DMS114 treated with DMSO at 0.1 percent for 48 hours (cell line): Measurements from ENCODE around the gene CORO2B.

Experiments used
- DNase-seq: peaks from one replicate; lab custom pipeline; 2025; ENCODE audit not compliant: unreplicated experiment; lab: John Stamatoyannopoulos, UW

CORO2B gene

DNA sequence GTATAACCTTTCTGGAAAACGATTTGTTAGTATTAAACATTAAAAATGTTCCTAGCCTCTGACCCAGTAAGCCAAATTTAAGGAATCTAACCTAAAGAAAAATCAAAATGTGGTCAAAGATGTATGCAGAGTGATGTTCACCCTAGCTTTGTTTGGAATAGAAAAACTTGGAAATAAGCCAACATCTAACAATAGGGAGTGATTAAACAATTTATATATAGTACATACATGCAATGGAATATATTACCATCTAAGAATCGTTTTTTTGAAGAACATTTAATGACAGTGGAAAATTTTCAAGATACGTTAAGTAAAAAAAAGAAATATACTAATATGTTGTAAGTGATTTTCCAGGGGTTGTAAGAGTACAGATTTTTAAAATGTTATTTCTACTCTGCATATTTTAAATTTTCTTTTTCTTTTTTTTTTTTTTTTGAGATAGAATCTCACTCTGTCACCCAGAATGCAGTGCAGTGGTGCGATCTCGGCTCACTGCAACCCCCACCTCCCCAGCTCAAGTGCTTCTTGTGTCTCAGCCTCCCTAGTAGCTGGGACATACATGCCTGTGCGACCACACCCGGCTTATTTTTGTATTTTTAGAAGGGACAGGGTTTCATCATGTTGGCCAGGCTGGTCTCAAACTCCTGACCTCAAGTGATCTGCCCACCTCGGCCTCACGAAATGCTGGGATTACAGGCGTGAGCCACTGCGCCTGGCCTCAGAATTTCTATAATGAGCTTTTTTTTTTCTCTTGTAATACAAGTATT lies 187.0 kb downstream of the CORO2B start:
- no peak for DNase-seq

GRCh38 chr15:68767833-68768232 lies 189.0 kb downstream of the CORO2B start:
- DNase-seq = no peak

DNA sequence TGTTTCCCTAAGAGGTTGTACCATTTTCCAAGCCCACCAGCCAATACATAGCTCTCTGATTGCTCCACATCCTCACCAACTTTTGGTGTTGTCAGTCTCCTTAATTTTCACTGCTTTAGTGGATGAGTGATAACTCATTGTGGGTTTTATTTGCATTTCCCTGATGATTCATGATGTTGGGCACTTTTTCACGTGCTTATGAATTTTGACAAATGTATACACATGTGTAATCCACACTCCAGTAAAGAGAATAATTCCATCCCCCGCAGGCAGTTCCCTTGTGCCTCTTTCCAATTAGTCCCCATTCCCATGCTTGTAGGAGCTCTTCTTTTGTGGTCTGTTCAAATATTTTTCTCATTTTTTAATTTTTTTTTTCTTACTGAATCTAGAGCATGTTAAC lies 189.5 kb downstream of the CORO2B start:
- DNase-seq = no peak

DNA sequence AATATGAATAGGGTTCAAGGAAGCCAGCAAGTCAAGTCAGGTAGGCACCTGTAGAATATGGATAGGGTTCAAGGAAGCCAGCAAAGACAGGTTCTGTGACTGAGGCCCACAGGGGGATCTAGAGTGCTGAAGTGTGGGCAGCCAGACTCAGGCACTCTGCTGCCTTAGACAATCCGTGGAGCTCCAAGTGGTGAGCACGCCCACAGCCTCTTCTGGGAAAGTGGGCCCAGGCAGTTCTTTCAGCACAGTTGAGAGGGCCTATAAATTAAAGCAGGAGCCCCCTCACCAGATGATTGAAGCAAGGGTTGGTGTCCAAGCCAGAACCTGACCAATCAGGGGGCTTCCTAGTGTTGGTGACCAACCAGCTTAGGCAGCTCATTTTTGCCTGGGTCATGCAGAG lies 190.9 kb downstream of the CORO2B start:
- no peak for DNase-seq

DNA sequence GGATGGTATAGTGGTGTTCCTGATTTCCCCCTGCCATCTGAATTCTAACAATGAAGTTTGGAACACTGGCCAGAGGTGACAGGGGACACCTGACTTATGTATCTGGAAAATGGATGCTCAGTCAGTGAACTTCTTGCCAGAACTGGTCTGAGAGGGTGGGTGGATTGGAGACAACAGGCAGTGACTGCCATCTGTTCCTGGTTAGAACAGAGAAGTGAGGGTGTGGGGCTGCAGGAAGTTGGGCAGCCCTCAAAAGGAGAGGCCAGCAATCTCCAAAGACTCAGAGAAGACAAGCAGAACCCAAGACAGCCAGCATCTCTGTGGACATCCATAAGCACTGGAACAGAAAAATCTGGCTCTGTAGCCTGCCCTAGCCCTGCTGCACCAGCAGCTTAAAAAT lies 191.4 kb downstream of the CORO2B start:
- no peak for DNase-seq

DNA sequence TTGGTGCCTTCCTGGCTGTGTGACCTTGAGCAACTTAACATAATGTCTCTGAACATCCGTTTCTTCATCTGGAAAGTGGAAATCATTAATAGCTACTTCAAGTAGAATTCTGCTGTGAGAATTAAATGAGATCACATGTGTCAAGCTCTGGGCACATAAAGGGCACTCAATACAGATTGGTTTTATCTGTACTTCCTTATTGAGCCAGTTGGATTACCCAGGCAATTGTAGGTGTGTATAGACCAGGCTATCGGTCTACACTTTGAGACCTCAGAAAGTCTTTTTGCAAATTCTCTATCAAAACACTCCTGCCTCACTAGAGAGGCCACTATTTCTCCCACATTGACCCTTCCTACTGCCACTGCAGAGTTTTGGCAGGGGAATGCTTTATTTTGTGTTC lies 194.2 kb downstream of the CORO2B start:
- no peak for DNase-seq

DNA sequence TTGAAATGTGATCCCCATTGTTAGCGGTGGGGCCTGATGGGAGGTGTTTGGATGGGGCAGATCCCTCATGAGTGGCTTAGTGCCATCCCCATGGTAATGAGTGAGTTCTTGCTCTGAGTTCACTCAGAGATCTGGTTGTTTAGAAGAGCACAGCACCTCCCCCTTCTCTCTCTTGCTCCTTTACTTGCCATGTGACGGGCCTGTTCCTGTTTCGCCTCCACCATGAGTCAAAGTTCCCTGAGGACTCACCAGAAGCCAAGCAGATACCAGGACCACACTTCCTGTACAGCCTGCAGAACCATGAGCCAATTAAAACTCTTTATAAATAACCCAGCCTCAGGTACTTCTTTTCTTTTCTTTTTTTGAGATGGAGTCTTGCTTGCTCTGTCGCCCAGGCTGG lies 195.3 kb downstream of the CORO2B start:
- no peak for DNase-seq

DNA sequence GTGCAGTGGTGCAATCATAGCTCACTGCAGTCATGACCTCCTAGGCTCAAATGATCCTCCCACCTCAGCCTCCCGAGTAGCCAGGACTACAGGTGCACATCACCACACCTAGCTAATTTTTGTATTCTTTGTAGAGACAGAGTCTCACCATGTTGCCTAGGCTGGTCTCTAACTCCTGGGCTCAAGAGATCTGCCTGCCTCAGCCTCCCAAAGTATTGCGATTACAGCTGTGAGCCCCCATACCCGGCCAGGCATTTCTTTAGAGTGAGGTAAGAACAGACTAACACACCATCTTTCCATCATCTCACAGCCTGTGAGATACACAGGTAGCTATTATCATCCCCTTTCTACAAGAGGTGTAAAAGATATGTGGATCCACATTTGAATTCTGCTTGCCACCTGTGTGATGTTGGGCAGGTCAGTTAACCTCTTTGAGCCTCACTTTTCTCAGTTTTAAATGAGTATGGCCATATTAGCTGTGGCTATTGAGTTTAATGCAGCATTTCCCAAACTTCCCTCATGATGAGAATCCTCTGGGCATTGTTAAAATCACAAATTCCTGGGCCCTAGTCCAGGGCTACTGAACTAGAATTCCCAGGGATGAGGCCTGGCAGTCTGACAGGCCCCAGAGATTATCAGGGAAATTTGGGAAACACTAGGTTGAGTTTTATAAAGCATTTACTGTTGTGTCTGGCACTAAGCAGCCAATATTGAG lies 195.9 kb downstream of the CORO2B start:
- no peak for DNase-seq

- no peak for DNase-seq
These were observed 196.4 kb downstream of the CORO2B start for GRCh38 chr15:68775236-68775577.

GRCh38 chr15:68775671-68776476 lies 197.1 kb downstream of the CORO2B start:
- no peak for DNase-seq

DNA sequence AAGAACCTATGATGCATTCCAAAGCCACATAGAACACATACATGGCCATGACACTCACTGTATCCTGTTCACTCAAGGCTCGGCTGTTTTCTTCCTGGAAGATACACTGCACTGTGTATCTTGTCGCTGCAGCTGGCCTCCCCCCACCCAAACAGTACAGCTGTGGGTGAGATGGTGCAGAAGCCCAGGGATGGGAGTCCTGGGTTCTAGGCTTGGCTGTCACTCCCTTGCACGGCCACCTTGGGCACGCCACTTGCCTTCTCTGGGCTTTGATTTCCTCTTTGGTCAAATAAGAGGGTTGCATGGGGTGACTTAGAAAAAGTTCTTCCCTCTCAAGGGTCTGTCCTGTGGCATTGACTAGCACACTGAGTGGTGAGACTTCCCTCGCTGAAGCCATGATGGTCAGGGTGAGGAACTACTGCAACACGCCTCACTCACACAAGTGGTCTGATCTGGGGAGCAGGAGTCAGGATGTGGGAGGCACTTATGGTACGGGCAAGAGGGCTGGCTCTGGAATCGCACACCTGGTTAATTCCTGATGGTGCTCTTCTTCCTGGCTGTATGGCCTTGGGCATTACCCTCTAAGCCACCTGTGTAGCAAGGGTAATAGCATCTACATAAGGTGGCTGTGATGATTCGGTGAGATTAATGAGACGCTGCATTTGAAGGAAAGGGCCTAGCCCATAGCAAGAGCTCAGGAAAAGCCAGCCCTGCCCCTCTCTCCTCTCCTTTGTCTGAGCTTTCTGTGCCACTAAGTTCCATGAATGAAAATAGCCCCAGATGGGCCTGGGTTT lies 197.9 kb downstream of the CORO2B start:
- DNase-seq = no peak
